IMR-90 (cell line): Measurements from ENCODE around the gene ADGRD1.

ENCODE experiments used
- CHD1 ChIP-seq: IDR thresholded peaks from 2 replicates; pipeline ENCODE4 v1.6.1; 2012; ENCODE audit warnings: low read depth, low read length, improper control_type of control experiment
- MAFK ChIP-seq: IDR thresholded peaks from 2 replicates; pipeline ENCODE4 v1.6.1; 2012; ENCODE audit warnings: low read depth, low read length, improper control_type of control experiment
- POLR2A ChIP-seq: IDR thresholded peaks from 2 replicates; pipeline ENCODE4 v1.6.1; 2012; ENCODE audit warnings: mild to moderate bottlenecking, low read depth, low read length
- RAD21 ChIP-seq: IDR thresholded peaks from 2 replicates; pipeline ENCODE4 v1.6.1; 2012; ENCODE audit warnings: low read length, improper control_type of control experiment
- RFX5 ChIP-seq: IDR thresholded peaks from 2 replicates; pipeline ENCODE4 v1.8.0; 2012; ENCODE audit warnings: low read depth, mild to moderate bottlenecking, low read length, moderate library complexity
- TF ChIP-seq, protein P1 (sequence below): conservative IDR thresholded peaks from 2 replicates; pipeline ENCODE4 v1.5.1; 2012; ENCODE audit warnings: mild to moderate bottlenecking, low read depth, low read length, improper control_type of control experiment
- TF ChIP-seq, protein P2 (sequence below): fragments of 150-350 bp; IDR thresholded peaks from 2 replicates; pipeline ENCODE4 v1.6.1; 2017; ENCODE audit warnings: mild to moderate bottlenecking, antibody characterized with exemption, low read length, low read depth

DNA sequence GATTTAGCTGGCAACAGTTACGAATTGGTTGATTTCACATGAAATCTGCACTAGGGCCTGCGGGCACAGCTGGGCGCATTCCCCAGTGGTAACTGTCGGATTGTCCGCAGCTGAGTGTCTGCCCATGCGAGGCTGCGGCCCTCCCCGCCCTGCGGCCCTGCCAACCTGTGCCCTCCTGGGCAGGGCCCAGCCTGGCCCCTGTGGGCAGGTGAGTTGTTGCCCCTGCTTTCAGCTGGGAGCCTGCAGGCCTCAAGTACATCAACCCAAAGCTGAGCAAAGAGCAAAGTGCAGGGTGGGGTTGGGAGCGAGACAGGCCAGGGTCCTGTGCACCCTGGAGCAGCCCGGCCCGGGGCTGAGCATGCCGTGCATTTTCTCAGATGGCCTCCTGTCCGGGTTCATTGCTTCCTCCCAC, 89.1 kb downstream of the ADGRD1 start:
- TF ChIP-seq POLR2A, result no peak
- TF ChIP-seq, protein P1, sequence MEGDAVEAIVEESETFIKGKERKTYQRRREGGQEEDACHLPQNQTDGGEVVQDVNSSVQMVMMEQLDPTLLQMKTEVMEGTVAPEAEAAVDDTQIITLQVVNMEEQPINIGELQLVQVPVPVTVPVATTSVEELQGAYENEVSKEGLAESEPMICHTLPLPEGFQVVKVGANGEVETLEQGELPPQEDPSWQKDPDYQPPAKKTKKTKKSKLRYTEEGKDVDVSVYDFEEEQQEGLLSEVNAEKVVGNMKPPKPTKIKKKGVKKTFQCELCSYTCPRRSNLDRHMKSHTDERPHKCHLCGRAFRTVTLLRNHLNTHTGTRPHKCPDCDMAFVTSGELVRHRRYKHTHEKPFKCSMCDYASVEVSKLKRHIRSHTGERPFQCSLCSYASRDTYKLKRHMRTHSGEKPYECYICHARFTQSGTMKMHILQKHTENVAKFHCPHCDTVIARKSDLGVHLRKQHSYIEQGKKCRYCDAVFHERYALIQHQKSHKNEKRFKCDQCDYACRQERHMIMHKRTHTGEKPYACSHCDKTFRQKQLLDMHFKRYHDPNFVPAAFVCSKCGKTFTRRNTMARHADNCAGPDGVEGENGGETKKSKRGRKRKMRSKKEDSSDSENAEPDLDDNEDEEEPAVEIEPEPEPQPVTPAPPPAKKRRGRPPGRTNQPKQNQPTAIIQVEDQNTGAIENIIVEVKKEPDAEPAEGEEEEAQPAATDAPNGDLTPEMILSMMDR, result no peak
- no peak for TF ChIP-seq RAD21
- TF ChIP-seq MAFK, result no peak
- TF ChIP-seq, protein P2, sequence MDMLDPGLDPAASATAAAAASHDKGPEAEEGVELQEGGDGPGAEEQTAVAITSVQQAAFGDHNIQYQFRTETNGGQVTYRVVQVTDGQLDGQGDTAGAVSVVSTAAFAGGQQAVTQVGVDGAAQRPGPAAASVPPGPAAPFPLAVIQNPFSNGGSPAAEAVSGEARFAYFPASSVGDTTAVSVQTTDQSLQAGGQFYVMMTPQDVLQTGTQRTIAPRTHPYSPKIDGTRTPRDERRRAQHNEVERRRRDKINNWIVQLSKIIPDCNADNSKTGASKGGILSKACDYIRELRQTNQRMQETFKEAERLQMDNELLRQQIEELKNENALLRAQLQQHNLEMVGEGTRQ, result no peak
- TF ChIP-seq CHD1, result no peak
- no peak for TF ChIP-seq RFX5
